Breast epithelium (tissue), 4 donors: ENCODE data around the gene GGN. TPM values are rescaled to one million over a fixed set of nuclear protein-coding genes. Genes with fewer than 3 reads are reported as not detected.
A peak's percentile ranks its signal among the peaks of the same experiment; 100 is the strongest.

Experiments used
- DNase-seq, 2 donors: peaks; one replicate each; pipeline ENCODE4 v3.0.0-alpha.2; 2019; ENCODE audit warnings: low spot score in 2 of 2
- H3K27ac ChIP-seq, 2 donors: fragments of 200-600 bp; sonication (generic) in 1 of 2; one replicate each; pipeline ENCODE4 v1.5.1; 2016 to 2019; ENCODE audit warnings: mild to moderate bottlenecking in 1 of 2
- H3K27me3 ChIP-seq, 2 donors: fragments of 200-600 bp; sonication (generic) in 1 of 2; one replicate each; pipeline versions ENCODE4 v1.5.1 to v1.6.0; 2017 to 2019; ENCODE audit warnings: control low read depth in 1 of 2, mild to moderate bottlenecking in 1 of 2
- H3K36me3 ChIP-seq: fragments of 200-600 bp; one replicate; pipeline ENCODE4 v1.5.1; 2019
- H3K4me1 ChIP-seq, 2 donors: fragments of 200-600 bp; sonication (generic); one replicate each; pipeline ENCODE4 v1.5.1; 2016 to 2019; ENCODE audit warnings: control low read depth in 1 of 2
- H3K4me3 ChIP-seq, 3 donors: fragments of 200-600 bp; sonication (generic); 1 replicate in 2 of 3; 2 replicates in 1 of 3; pipeline ENCODE4 v1.5.1; 2016 to 2019; ENCODE audit warnings: mild to moderate bottlenecking in 3 of 3, moderate library complexity in 2 of 3
- H3K9me3 ChIP-seq, 2 donors: fragments of 200-600 bp; sonication (generic) in 1 of 2; one replicate each; pipeline ENCODE4 v1.5.1; 2016 to 2019; ENCODE audit warnings: control low read depth in 1 of 2
- POLR2A ChIP-seq: fragments of 450-650 bp; IDR thresholded peaks from one replicate; pipeline ENCODE4 v1.6.1; 2016; ENCODE audit warnings: antibody characterized with exemption, mild to moderate bottlenecking, moderate library complexity
- POLR2AphosphoS5 ChIP-seq, 3 donors: sonication (generic); formaldehyde crosslinking; IDR thresholded peaks; one replicate each; pipeline ENCODE4 v1.6.1; 2017; ENCODE audit warnings: antibody characterized with exemption in 3 of 3
- intact Hi-C: fragments of 100-400 bp; cut with DNase I; formaldehyde crosslinking; loops from one replicate; pipeline ENCODE4 v1.15.1; 2023; ENCODE audit warnings: low total_unique reads
- total RNA-seq, 3 donors: library from RNA; depleted of rRNA; stranded (reverse); fragments of >200 nt; gene quantifications; one replicate each; pipeline ENCODE4 v1.1.0, GENCODE V29; 2016
- TF ChIP-seq, protein P1 (sequence below), 3 donors: fragments of 450-650 bp; IDR thresholded peaks; one replicate each; pipeline ENCODE4 v1.5.1; 2016 to 2017; ENCODE audit warnings: antibody characterized with exemption in 3 of 3, mild to moderate bottlenecking in 3 of 3, moderate library complexity in 3 of 3

GGN gene
- total RNA-seq, 3 donors from 2014 or later: 0.16 to 0.44 (median 0.33) TPM

DNA sequence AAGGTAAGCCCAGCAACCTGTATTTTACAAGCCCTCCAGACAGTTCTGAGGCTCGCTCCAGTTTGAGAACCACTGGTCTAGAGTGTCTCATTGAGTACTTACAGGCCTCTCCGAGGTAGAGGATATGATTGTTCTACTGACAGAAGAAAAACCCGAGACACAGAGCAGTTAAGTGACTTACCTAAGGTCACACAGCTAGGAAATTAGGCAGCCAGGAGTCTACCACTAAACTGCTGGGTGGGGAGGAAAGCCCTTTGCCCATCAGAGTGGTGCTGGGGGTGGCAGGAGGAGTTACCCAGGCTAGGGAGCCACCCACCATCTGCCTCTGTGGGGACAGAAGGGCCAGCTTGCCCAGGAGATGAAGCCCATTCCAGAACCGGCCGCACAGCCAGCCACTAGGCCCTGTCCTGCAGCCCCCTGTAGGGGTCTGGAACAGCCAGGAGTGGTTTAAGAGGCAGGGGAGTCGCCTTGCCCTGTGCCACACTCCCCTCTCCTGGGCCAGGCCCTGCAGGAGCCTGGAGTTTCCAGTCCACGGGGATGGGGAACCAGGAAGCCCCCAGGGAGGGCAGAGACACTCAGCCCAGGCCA, 37.5 kb upstream of the GGN start:
- Histone ChIP-seq H3K4me1 (no peaks in the 10 kb centered on the region), H3K36me3 (no peaks in the 10 kb centered on the region), H3K27me3 (peaks cover 0 to 10% of the 10 kb centered on the region in 2 donors), H3K9me3 (no peaks in the 10 kb centered on the region), H3K4me3 (peak overlapping the region; percentile 13 to 35 (median 32)), H3K27ac (no peak overlapping the region)
- TF ChIP-seq POLR2AphosphoS5 (IDR thresholded peaks at IDR 0.05) (no peak), POLR2A (no peak)
- TF ChIP-seq, protein P1, sequence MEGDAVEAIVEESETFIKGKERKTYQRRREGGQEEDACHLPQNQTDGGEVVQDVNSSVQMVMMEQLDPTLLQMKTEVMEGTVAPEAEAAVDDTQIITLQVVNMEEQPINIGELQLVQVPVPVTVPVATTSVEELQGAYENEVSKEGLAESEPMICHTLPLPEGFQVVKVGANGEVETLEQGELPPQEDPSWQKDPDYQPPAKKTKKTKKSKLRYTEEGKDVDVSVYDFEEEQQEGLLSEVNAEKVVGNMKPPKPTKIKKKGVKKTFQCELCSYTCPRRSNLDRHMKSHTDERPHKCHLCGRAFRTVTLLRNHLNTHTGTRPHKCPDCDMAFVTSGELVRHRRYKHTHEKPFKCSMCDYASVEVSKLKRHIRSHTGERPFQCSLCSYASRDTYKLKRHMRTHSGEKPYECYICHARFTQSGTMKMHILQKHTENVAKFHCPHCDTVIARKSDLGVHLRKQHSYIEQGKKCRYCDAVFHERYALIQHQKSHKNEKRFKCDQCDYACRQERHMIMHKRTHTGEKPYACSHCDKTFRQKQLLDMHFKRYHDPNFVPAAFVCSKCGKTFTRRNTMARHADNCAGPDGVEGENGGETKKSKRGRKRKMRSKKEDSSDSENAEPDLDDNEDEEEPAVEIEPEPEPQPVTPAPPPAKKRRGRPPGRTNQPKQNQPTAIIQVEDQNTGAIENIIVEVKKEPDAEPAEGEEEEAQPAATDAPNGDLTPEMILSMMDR (IDR thresholded peaks at IDR 0.05): no peak
- intact Hi-C loops: no loop called here
- no peak for DNase-seq

DNA sequence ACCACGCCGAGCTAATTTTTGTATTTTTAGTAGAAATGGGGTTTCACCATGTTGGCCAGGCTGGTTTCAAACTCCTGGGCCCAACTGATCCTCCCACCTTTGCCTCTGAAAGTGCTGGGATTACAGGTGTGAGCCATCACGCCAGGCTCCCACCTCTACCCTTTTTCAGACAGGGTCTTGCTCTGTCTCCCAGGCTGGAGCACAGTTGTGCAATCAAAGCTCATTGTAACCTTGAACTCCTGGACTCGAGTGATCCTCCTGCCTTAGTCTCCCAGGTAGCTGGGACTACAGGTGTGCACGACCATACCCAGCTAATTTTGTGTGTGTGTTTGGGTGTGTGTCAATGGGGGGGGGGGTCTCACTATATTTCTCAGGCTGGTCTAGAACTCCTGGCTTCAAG, 36.4 kb upstream of the GGN start:
- peaks cover 0 to 10% of the 10 kb centered on the region in 2 donors for H3K27me3 ChIP-seq
- TF ChIP-seq POLR2AphosphoS5 (IDR thresholded peaks at IDR 0.05): no peak
- TF ChIP-seq, protein P1 (IDR thresholded peaks at IDR 0.05): no peak
- TF ChIP-seq POLR2A: no peak
- H3K36me3 ChIP-seq: no peaks in the 10 kb centered on the region
- no peaks in the 10 kb centered on the region for H3K9me3 ChIP-seq
- H3K27ac ChIP-seq: no peak overlapping the region
- intact Hi-C loops: no loop called here
- H3K4me3 ChIP-seq: no peak overlapping the region
- no peaks in the 10 kb centered on the region for H3K4me1 ChIP-seq
- no peak for DNase-seq

GRCh38 chr19:38422438-38422837, 34.6 kb upstream of the GGN start:
- Histone ChIP-seq H3K4me1 (no peaks in the 10 kb centered on the region), H3K4me3 (no peak overlapping the region), H3K27ac (no peak overlapping the region), H3K9me3 (no peaks in the 10 kb centered on the region), H3K27me3 (peaks cover 0 to 10% of the 10 kb centered on the region in 2 donors), H3K36me3 (no peaks in the 10 kb centered on the region)
- TF ChIP-seq POLR2A: no peak
- TF ChIP-seq POLR2AphosphoS5 (IDR thresholded peaks at IDR 0.05): no peak
- TF ChIP-seq, protein P1 (IDR thresholded peaks at IDR 0.05): no peak
- no peak for DNase-seq
- intact Hi-C loops: no loop called here

GRCh38 chr19:38421856-38422255, 34.0 kb upstream of the GGN start:
- DNase-seq: no peak
- H3K4me3 ChIP-seq: no peak overlapping the region
- H3K27ac ChIP-seq: no peak overlapping the region
- TF ChIP-seq, protein P1 (IDR thresholded peaks at IDR 0.05): no peak
- no peak for TF ChIP-seq POLR2AphosphoS5 (IDR thresholded peaks at IDR 0.05)
- no peak for TF ChIP-seq POLR2A
- no peaks in the 10 kb centered on the region for H3K36me3 ChIP-seq
- intact Hi-C loops: no loop called here
- H3K27me3 ChIP-seq: peaks cover 0 to 10% of the 10 kb centered on the region in 2 donors
- no peaks in the 10 kb centered on the region for H3K4me1 ChIP-seq
- H3K9me3 ChIP-seq: no peaks in the 10 kb centered on the region

DNA sequence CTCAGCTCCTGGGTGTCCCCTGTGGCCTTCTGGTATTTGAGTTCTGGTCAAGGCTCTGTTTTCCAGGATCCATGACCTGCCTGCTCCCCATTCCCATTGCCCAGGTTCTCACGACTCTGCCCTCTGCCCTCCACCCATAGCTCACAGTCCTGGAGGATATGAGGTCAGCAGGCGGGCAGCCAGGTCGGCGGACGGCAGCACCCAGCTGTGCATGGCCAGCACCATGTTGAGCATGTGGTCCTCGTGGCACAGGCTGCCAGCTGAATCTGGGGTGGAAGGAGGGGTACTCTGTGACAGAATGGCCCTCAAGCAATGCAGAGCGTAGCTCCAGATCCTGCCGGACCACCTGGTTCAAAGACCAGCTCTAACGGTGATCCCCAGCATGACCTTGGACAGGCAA, 33.1 kb upstream of the GGN start:
- no peak overlapping the region for H3K4me3 ChIP-seq
- H3K9me3 ChIP-seq: no peaks in the 10 kb centered on the region
- peaks cover 0 to 10% of the 10 kb centered on the region in 2 donors for H3K27me3 ChIP-seq
- no peak overlapping the region for H3K27ac ChIP-seq
- DNase-seq: no peak
- TF ChIP-seq, protein P1 (IDR thresholded peaks at IDR 0.05): no peak
- TF ChIP-seq POLR2AphosphoS5 (IDR thresholded peaks at IDR 0.05): no peak
- no peak for TF ChIP-seq POLR2A
- H3K36me3 ChIP-seq: no peaks in the 10 kb centered on the region
- no peaks in the 10 kb centered on the region for H3K4me1 ChIP-seq
- intact Hi-C loops: no loop called here
